Retinal pigment epithelial cell (primary cell): ENCODE measurements around the gene MORN2.

Source experiments
- DNase-seq: peaks from one replicate; pipeline ENCODE4 v3.0.0-alpha.2; 2010; ENCODE audit warnings: low read depth
- H3K4me3 ChIP-seq: 2 replicates; pipeline ENCODE4 v1.5.1; 2011; ENCODE audit warnings: mild to moderate bottlenecking, low read length, control low read depth, moderate library complexity
- CTCF ChIP-seq: conservative IDR thresholded peaks from 2 replicates; pipeline ENCODE4 v1.5.1; 2011; ENCODE audit warnings: low read depth, low read length, control low read depth, inconsistent platforms

The MORN2 gene

GRCh38 chr2:38873763-38874162, 2.0 kb upstream of the MORN2 start:
- no peak for TF ChIP-seq CTCF
- no peak for DNase-seq
- no peak overlapping the region for H3K4me3 ChIP-seq

GRCh38 chr2:38875227-38875575, 575 bp upstream of the MORN2 start:
- DNase-seq: no peak
- peak overlapping the region; percentile 98 for H3K4me3 ChIP-seq
- TF ChIP-seq CTCF: no peak

GRCh38 chr2:38876407-38876806, 631 bp downstream of the MORN2 start:
- H3K4me3 ChIP-seq: peak overlapping the region; percentile 98
- no peak for DNase-seq
- TF ChIP-seq CTCF: no peak

- no peak overlapping the region for H3K4me3 ChIP-seq
- no peak for TF ChIP-seq CTCF
- no peak for DNase-seq
These were observed 10.3 kb downstream of the MORN2 start for GRCh38 chr2:38886063-38886462.

- no peak for DNase-seq
- TF ChIP-seq CTCF: no peak
- H3K4me3 ChIP-seq: no peak overlapping the region
These were observed 11.6 kb downstream of the MORN2 start for GRCh38 chr2:38887347-38887746.

- H3K4me3 ChIP-seq: no peak overlapping the region
- TF ChIP-seq CTCF: no peak
- no peak for DNase-seq
These were observed 12.3 kb downstream of the MORN2 start for GRCh38 chr2:38887902-38888554.

- TF ChIP-seq CTCF: no peak
- no peak overlapping the region for H3K4me3 ChIP-seq
- DNase-seq: no peak
These were observed 13.3 kb downstream of the MORN2 start for GRCh38 chr2:38889045-38889444.
